ENCODE results near the gene CD4.

DNA sequence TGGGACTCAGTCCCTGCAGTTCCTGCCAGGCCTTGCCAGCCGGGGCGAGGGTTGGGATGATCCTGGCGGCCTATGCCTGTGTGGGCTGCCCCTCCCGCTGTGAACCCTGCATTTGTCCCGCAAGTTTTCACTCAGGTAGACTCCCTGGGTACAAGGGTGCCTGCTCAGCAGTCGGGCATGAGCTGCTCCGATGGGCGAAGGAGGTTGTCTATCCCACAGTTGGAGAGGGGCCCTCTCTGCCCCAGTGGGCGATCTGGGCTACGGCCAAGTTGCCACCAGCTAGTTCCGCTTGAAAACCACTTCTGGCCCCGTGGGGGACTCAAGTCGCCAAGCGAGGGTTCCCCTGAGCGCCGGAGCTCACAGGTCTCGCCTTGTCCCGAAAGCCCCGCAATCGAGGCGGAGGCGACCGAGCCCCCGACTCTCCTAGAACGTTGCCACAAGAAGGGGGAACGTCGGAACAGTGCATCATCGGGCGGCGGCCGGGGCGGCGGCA lies 77.6 kb downstream of the CD4 start:
- TF ChIP-seq CHD4 (IDR thresholded peaks at IDR 0.05) (no peak), POLR2A (IDR thresholded peaks at IDR 0.05; ENCODE audit: low read depth, low read length) (no peak), MYB (IDR thresholded peaks at IDR 0.05; ENCODE audit: borderline replicate concordance, low read depth, low read length) (no peak)
- TF ChIP-seq, protein P1, sequence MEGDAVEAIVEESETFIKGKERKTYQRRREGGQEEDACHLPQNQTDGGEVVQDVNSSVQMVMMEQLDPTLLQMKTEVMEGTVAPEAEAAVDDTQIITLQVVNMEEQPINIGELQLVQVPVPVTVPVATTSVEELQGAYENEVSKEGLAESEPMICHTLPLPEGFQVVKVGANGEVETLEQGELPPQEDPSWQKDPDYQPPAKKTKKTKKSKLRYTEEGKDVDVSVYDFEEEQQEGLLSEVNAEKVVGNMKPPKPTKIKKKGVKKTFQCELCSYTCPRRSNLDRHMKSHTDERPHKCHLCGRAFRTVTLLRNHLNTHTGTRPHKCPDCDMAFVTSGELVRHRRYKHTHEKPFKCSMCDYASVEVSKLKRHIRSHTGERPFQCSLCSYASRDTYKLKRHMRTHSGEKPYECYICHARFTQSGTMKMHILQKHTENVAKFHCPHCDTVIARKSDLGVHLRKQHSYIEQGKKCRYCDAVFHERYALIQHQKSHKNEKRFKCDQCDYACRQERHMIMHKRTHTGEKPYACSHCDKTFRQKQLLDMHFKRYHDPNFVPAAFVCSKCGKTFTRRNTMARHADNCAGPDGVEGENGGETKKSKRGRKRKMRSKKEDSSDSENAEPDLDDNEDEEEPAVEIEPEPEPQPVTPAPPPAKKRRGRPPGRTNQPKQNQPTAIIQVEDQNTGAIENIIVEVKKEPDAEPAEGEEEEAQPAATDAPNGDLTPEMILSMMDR (IDR thresholded peaks at IDR 0.05 in 2 of 3, conservative IDR thresholded peaks at IDR 0.05 in 1 of 3; ENCODE audit: control insufficient read depth in 2 of 3, extremely low read depth in 1 of 3, insufficient read depth in 1 of 3, low read depth in 3 of 3, low read length in 3 of 3) = no peak

All from GM12878 (cell line).